H9 (cell line): ENCODE measurements around the gene HAUS1. TPM values are rescaled to one million over a fixed set of nuclear protein-coding genes. Genes with fewer than 3 reads are reported as not detected.

Experiments
- DNase-seq: peaks from one replicate; pipeline ENCODE4 v3.0.0-alpha.2; 2017
- H2AFZ ChIP-seq: one replicate; pipeline ENCODE4 v1.6.1; 2013; ENCODE audit warnings: mild to moderate bottlenecking, low read length, control low read depth, moderate library complexity
- H2AK5ac ChIP-seq: 2 replicates; pipeline ENCODE4 v1.6.1; 2013; ENCODE audit warnings: low read length, control low read depth, mixed read lengths; ENCODE audit not compliant: insufficient read length
- H2BK120ac ChIP-seq: one replicate; pipeline ENCODE4 v1.6.1; 2013; ENCODE audit warnings: low read depth, mild to moderate bottlenecking, low read length, control low read depth, inconsistent platforms; ENCODE audit not compliant: poor library complexity, severe bottlenecking
- H2BK12ac ChIP-seq: 2 replicates; pipeline ENCODE4 v1.6.1; 2013; ENCODE audit warnings: low read length, control low read depth, mixed read lengths, low read depth; ENCODE audit not compliant: insufficient read length
- H2BK15ac ChIP-seq: 2 replicates; pipeline ENCODE4 v1.6.1; 2013; ENCODE audit warnings: low read depth, low read length, control low read depth
- H2BK20ac ChIP-seq: one replicate; pipeline ENCODE4 v1.6.1; 2013; ENCODE audit warnings: low read depth, mild to moderate bottlenecking, low read length, control low read depth, inconsistent platforms; ENCODE audit not compliant: poor library complexity, severe bottlenecking
- H2BK5ac ChIP-seq: 2 replicates; pipeline ENCODE4 v1.6.1; 2013; ENCODE audit warnings: low read length, control low read depth, mixed read lengths; ENCODE audit not compliant: insufficient read length
- H3K14ac ChIP-seq: 2 replicates; pipeline ENCODE4 v1.6.1; 2013; ENCODE audit warnings: low read length, control low read depth; ENCODE audit not compliant: insufficient read depth
- H3K18ac ChIP-seq: 2 replicates; pipeline ENCODE4 v1.6.1; 2013; ENCODE audit warnings: low read depth, mild to moderate bottlenecking, mixed read lengths, low read length, control low read depth; ENCODE audit not compliant: insufficient read length
- H3K23ac ChIP-seq: 2 replicates; pipeline ENCODE4 v1.6.1; 2013; ENCODE audit warnings: low read length, control low read depth, mixed read lengths, low read depth; ENCODE audit not compliant: insufficient read length
- H3K23me2 ChIP-seq: 2 replicates; pipeline ENCODE4 v1.6.1; 2013; ENCODE audit warnings: low read depth, mild to moderate bottlenecking, mixed read lengths, low read length, control low read depth; ENCODE audit not compliant: insufficient read length, poor library complexity, severe bottlenecking
- H3K27ac ChIP-seq: 2 replicates; pipeline ENCODE4 v1.5.1; 2013; ENCODE audit warnings: low read length, control low read depth, mixed read lengths, low read depth; ENCODE audit not compliant: insufficient read length
- H3K27me3 ChIP-seq: 2 replicates; pipeline ENCODE4 v1.6.1; 2013; ENCODE audit warnings: low read length, control low read depth, inconsistent platforms; ENCODE audit not compliant: insufficient read depth
- H3K4ac ChIP-seq: 2 replicates; pipeline ENCODE4 v1.6.1; 2013; ENCODE audit warnings: low read depth, mild to moderate bottlenecking, control low read depth, inconsistent platforms, low read length, moderate library complexity
- H3K4me1 ChIP-seq: 2 replicates; pipeline ENCODE4 v1.6.1; 2013; ENCODE audit warnings: low read length, control low read depth, inconsistent platforms; ENCODE audit not compliant: insufficient read depth
- H3K4me2 ChIP-seq: 2 replicates; pipeline ENCODE4 v1.6.1; 2013; ENCODE audit warnings: low read length, control low read depth, mixed read lengths; ENCODE audit not compliant: insufficient read length, insufficient read depth
- H3K56ac ChIP-seq: 2 replicates; pipeline ENCODE4 v1.6.1; 2013; ENCODE audit warnings: low read depth, mild to moderate bottlenecking, mixed read lengths, low read length, control low read depth; ENCODE audit not compliant: insufficient read length
- H3K79me1 ChIP-seq: 2 replicates; pipeline ENCODE4 v1.6.1; 2013; ENCODE audit warnings: low read depth, mild to moderate bottlenecking, moderate library complexity, low read length, control low read depth, inconsistent platforms; ENCODE audit not compliant: insufficient read depth, poor library complexity, severe bottlenecking
- H3K79me2 ChIP-seq: 2 replicates; pipeline ENCODE4 v1.6.1; 2013; ENCODE audit warnings: low read length, control low read depth, inconsistent platforms; ENCODE audit not compliant: insufficient read depth
- H3K9ac ChIP-seq: 2 replicates; pipeline ENCODE4 v1.6.1; 2013; ENCODE audit warnings: low read length, control low read depth, mixed read lengths; ENCODE audit not compliant: insufficient read length; ENCODE audit errors: extremely low read depth
- H3K9me3 ChIP-seq: one replicate; pipeline ENCODE4 v1.6.1; 2013; ENCODE audit warnings: low read depth, low read length, inconsistent platforms; ENCODE audit not compliant: control insufficient read depth
- H3T11ph ChIP-seq: one replicate; pipeline ENCODE4 v1.6.1; 2013; ENCODE audit warnings: mild to moderate bottlenecking, low read length, control low read depth, inconsistent platforms
- H4K20me1 ChIP-seq: one replicate; pipeline ENCODE4 v1.6.1; 2013; ENCODE audit not compliant: control insufficient read depth, insufficient read length, insufficient read depth
- H4K5ac ChIP-seq: 2 replicates; pipeline ENCODE4 v1.6.1; 2013; ENCODE audit warnings: low read depth, mild to moderate bottlenecking, mixed read lengths, low read length, control low read depth; ENCODE audit not compliant: insufficient read length
- H4K8ac ChIP-seq: replicated peaks from 2 replicates; pipeline ENCODE4 v1.6.1; 2013; ENCODE audit warnings: low read length, control low read depth, mixed read lengths, low read depth; ENCODE audit not compliant: insufficient read length
- H4K91ac ChIP-seq: 2 replicates; pipeline ENCODE4 v1.6.1; 2013; ENCODE audit warnings: low read depth, mild to moderate bottlenecking, moderate library complexity, mixed read lengths, low read length, control low read depth; ENCODE audit not compliant: insufficient read length
- H3K27ac Mint-ChIP-seq, 3 experiments: 2 replicates in 2 of 3; 3 replicates in 1 of 3; pipeline ENCODE4 v1.8.0; 2020 to 2021; ENCODE audit warnings: mixed read lengths in 3 of 3, mild to moderate bottlenecking in 1 of 3, moderate library complexity in 1 of 3
- H3K27me3 Mint-ChIP-seq: 2 replicates; pipeline ENCODE4 v1.8.0; 2021; ENCODE audit warnings: low read depth, mild to moderate bottlenecking, moderate library complexity, mixed read lengths
- H3K36me3 Mint-ChIP-seq, 3 experiments: 2 replicates in 2 of 3; 3 replicates in 1 of 3; pipeline ENCODE4 v1.8.0; 2020 to 2021; ENCODE audit warnings: low read depth in 3 of 3, mixed read lengths in 3 of 3; ENCODE audit not compliant: insufficient read depth in 1 of 3
- H3K4me1 Mint-ChIP-seq, 2 experiments: 2 replicates each; pipeline ENCODE4 v1.8.0; 2020; ENCODE audit warnings: mixed read lengths in 2 of 2
- H3K4me3 Mint-ChIP-seq, 2 experiments: 2 replicates in 1 of 2; 3 replicates in 1 of 2; pipeline ENCODE4 v1.8.0; 2020 to 2021; ENCODE audit warnings: mild to moderate bottlenecking in 2 of 2, mixed read lengths in 2 of 2, moderate library complexity in 1 of 2
- H3K9me3 Mint-ChIP-seq, 2 experiments: 2 replicates in 1 of 2; 3 replicates in 1 of 2; pipeline ENCODE4 v1.8.0; 2020; ENCODE audit warnings: mild to moderate bottlenecking in 2 of 2, mixed read lengths in 2 of 2, moderate library complexity in 1 of 2
- CTCF ChIP-seq: fragments of 200-600 bp; sonication (generic); conservative IDR thresholded peaks from 3 replicates; pipeline ENCODE4 v1.8.0; 2021; ENCODE audit warnings: antibody characterized with exemption, mild to moderate bottlenecking
- WGBS: extraction: QIAGEN DNeasy Blood & Tissue Kit; methylation state at CpG from one replicate; pipeline ENCODE4 v1.1.7; 2013; ENCODE audit warnings: missing lambda C conversion rate, low lambda C conversion rate, mixed read lengths; ENCODE audit not compliant: insufficient read length; ENCODE audit errors: extremely low coverage; 5-methylcytosine and 5-hydroxymethylcytosine counted together
- total RNA-seq: library from RNA; stranded (reverse); gene quantifications from 2 replicates; pipeline ENCODE4 v1.2.1, GENCODE V29; 2021

Gene HAUS1
- total RNA-seq, 1 experiment from 2014 or later = 87.0 TPM

- no peak overlapping the region for H3T11ph ChIP-seq
- H3K27ac Mint-ChIP-seq = no peak overlapping the region; a peak in 2 of 7 replicates
- H3K18ac ChIP-seq = no peak overlapping the region
- H3K27ac ChIP-seq = no peak overlapping the region
- no peaks in the 10 kb centered on the region for H3K9me3 ChIP-seq
- TF ChIP-seq CTCF = no peak
- H3K9ac ChIP-seq = no peak overlapping the region
- H3K4me3 Mint-ChIP-seq = no peak overlapping the region
- H4K91ac ChIP-seq = no peak overlapping the region
- H3K79me2 ChIP-seq = no peaks in the 10 kb centered on the region
- H3K4me2 ChIP-seq = no peak overlapping the region
- WGBS = no CpG with 5 or more reads among the region's 13 CpGs
- DNase-seq = no peak
- no peak overlapping the region for H3K14ac ChIP-seq
- H3K27me3 Mint-ChIP-seq = no peaks in the 10 kb centered on the region; the same call in 1 of the 2 replicates
- no peaks in the 10 kb centered on the region; a peak in 1 of 5 replicates for H3K9me3 Mint-ChIP-seq
- H4K20me1 ChIP-seq = peaks cover 3% of the 10 kb centered on the region
- H3K4me1 Mint-ChIP-seq = peaks cover 37 to 44% of the 10 kb centered on the region in 2 experiments
- H2BK120ac ChIP-seq = no peak overlapping the region
- H2AFZ ChIP-seq = no peak overlapping the region
- H2BK15ac ChIP-seq = no peak overlapping the region
- no peak overlapping the region for H2BK20ac ChIP-seq
- H2BK5ac ChIP-seq = no peak overlapping the region
- H3K4ac ChIP-seq = no peak overlapping the region
- no peak overlapping the region for H4K5ac ChIP-seq
- no peak overlapping the region for H4K8ac ChIP-seq
- no peaks in the 10 kb centered on the region for H3K79me1 ChIP-seq
- no peaks in the 10 kb centered on the region for H3K36me3 Mint-ChIP-seq
- H3K27me3 ChIP-seq = no peaks in the 10 kb centered on the region
- H3K23me2 ChIP-seq = no peaks in the 10 kb centered on the region
- H3K23ac ChIP-seq = no peak overlapping the region
- H3K56ac ChIP-seq = no peak overlapping the region
- no peak overlapping the region for H2AK5ac ChIP-seq
- H2BK12ac ChIP-seq = no peak overlapping the region
- H3K4me1 ChIP-seq = peaks cover 5% of the 10 kb centered on the region; the same call in 1 of the 2 replicates
Measured at GRCh38 chr18:46164920-46165319, 60.7 kb downstream of the HAUS1 start.
